Stimulated activated CD4-positive, alpha-beta T cell treated with anti-CD3 and anti-CD28 coated beads, Interleukin-2, amount 100 ng/mL, for 48 hours (primary cell): Measurements from ENCODE around the gene NKG7.

Experiments
- DNase-seq, 2 donors: peaks; one replicate each; pipeline ENCODE4 v3.0.0-alpha.2; 2020

The NKG7 gene

DNA sequence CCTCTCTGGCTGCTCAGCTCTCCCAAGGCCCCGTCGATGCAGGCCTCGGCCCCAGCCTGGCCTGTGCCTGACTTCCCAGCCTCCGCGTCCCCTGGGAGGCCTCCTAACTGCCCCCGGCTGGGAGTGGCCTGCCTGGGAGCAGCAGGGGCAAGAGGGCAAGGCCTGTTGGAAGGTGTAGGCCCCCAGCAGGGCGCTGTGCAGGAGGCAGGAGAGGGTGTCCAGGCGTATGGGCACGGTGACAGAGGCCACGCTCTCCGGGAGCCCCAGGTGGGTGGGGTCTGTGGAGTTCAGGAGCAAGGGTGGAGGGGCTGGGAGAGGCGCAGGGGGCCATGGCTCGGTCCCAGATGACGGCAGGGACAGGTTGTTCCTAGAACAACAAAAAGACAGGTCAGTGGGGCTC lies 16.7 kb upstream of the NKG7 start:
- DNase-seq: no peak

GRCh38 chr19:51387924-51388389 lies 15.5 kb upstream of the NKG7 start, which contains the start of gene LIM2:
LIM2 (minus strand) TSS chr19:51387974; CDS start chr19:51387443, 531 bp downstream.
- DNase-seq: no peak

- no peak for DNase-seq
These were observed 14.5 kb upstream of the NKG7 start for GRCh38 chr19:51386882-51387520.

DNA sequence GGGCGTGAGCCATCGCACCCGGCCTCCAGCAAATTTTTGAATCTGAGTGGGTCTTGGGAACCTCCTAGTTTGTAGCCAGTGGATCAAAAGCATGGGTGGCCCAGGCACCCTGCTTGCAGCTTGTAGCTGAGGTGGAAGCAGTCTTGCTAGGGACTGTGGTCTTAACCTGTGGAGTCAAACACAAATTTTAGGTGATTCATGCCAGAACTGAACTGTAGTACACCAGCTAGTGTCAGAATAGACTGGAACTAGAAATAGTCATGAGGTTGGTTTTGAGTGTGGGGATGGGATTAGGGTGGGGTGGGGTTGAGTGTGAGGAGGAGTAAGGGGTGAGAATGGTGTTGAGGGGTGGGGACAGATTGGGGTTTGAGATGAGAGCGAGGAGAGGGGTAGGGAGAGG lies 9.6 kb upstream of the NKG7 start:
- no peak for DNase-seq

GRCh38 chr19:51380379-51380778 lies 7.9 kb upstream of the NKG7 start:
- no peak for DNase-seq

GRCh38 chr19:51377422-51377821 lies 5.0 kb upstream of the NKG7 start:
- no peak for DNase-seq

- DNase-seq: no peak
These were observed 3.2 kb upstream of the NKG7 start for GRCh38 chr19:51375504-51376221.

GRCh38 chr19:51372021-51372648 lies 319 bp downstream of the NKG7 start:
- DNase-seq: no peak

- DNase-seq: no peak
These were observed 1.2 kb downstream of the NKG7 start for GRCh38 chr19:51371186-51371690.

DNA sequence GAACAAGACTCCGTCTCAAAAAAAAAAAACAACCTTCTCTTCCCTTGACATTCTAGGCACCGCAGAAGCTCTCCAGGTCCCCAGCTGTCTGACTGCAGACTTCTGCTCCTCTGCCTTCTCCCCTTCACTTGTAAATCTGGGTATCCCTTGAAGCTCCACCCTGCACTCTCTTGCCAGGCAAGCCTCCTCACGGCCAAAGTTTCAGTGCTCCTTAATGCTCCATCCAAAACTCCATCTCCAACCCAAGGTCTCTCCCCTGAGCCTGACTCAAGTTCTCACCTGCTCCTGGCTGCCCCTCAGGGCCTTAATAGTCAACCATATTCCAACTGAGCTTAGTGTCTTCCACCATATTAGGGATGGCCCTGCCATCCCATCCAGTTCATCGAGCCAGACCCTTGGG lies 2.2 kb downstream of the NKG7 start:
- no peak for DNase-seq

DNA sequence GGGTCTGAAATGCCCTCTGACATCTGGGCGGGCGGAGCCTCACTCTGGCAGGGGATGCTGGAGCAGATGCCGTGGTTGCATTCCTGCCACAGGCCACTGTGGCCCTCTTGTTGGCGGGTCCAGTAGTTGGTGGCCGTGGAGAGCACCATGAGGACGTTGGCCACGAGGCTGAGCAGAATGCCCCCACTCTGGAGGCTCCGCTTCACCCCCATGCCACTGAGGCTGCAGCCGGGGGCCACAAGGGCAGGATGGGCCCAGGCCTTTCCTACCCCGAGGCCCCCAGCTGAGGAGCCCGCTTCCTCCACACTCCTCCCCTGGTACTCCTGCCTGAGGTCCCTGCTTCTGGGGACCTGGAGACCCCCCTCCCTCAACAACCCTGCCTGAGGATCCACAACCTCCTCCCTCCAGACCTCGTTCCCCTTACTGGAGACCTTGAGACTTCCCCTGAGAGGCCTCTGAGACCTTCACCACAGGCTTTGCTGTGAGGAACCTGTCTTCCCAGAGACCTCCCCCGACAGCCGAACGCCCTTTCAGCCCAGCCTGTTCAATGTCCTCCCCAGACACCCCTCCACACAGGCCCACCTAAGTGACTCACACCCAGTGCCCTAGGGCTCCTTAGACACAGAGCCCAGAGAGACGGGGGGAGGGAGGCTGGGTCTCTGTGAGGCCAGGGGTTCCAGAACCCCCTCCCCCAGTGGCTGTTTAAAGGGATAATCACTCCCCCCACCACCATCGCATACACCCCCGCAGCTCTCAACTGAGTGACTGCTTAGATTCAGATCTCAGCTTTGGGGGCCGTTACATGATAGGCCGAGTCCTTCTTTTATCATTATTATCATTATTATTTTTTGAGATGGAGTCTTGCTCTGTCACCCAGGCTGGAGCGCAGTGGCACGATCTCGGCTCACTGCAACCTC lies 3.8 kb downstream of the NKG7 start, which contains the start of gene CLDND2:
TSS of gene CLDND2 (minus strand) at position 638 of the 917 bp plus-strand sequence. CDS start at position 212, 426 bp downstream.
- no peak for DNase-seq

DNA sequence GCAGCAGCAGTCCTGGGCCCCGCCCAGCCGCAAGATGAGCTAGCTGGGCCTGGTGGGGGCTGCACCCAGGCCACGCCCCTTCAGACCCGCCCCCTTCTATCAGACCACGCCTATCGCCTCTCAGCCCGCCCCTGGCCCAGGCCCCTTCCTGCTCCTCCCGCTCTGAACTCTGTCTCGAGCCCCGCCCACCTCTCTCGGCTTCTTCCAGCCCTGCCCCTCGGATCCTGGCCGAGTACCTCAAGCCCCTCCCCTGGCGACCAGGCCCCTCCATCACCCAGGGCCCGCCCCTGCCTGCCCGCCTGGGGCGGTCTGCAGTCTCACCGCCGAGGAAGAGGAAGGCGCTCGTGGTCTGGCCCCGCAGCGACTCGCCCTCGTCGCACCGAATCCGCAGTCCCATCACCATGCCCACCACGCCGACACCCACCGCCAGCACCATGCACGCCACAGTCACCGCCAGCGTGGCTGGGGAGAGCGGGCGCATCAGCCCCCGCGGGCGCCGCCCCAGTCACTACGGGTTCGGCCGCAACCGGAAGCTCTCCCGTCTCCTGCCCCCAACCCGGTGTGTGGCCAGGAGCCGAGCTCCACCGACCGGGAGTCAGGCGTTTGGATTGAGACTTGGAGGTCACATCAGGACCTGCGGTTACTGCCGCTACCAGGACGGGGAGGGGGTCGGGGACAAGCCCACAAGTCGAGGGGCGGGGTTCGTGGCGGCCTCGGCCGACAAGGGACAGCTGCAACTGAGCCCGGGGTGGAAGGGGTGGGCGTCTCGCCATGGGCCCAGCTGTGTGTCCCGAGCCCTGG lies 4.7 kb downstream of the NKG7 start:
- peak; percentile 99 for DNase-seq

- DNase-seq: no peak
These were observed 5.2 kb downstream of the NKG7 start for GRCh38 chr19:51367255-51367564.

GRCh38 chr19:51366389-51367254 lies 5.8 kb downstream of the NKG7 start:
- peak; percentile 88 to 93 for DNase-seq

DNA sequence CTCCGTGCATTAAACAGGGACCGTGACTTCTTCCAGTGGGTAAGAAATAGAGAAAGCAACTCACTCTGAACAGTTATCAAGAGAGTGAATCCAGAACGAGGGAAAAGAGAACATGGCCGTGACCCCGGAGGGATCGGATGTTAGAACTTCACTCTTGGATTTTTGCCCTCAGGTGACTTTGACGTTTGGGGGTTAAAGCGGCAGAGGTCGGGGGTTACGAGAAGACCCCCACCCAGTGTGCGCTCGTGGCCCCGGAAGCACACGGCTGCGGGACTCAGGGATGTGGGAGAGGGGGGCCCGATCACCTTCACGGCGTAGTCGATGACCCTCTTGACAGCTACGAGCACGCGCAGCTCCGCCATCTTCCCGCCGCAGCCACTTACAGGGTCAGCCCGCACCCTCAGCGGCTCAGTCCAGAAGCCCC lies 6.5 kb downstream of the NKG7 start, which contains the start of gene ETFB:
TSS of gene ETFB (minus strand) at position 424 of the 424 bp plus-strand sequence. CDS start at position 362, 62 bp downstream.
- no peak for DNase-seq

DNA sequence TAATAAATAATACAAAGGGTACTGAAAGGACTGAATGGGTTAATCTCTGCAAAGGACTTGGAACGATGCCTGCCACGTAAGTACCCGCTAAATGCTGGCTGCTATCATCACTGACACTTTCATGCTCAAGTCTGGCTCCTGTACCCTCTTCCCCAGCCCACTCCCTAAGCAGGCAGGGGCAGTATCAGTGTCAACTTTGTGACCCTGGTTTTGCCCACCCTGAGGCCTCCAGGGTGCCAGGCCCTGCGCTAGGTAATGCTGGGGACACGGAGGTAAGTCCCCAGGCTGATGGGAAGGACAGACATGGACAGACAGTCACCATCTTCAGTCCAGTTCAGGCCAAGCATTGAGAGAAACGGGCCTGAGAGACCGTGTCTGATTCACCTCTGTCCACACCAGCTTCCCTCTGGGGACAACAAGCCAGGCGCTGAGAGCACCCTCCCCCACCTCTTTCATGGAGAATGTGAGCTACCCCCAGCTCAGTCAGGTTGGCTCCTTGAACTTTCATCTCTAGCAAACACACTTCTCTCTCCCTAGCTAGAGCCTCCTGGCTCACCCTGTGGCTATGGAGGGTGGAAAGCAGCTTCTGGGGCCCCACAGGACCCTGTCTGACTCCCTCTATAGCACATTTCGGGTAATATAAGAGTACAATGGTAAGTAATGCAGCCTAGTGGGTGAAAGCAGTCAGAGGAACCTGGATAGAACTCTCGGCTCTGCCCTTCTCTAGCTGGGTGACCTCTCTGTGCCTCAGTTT lies 7.1 kb downstream of the NKG7 start:
- no peak for DNase-seq

- no peak for DNase-seq
These were observed 8.0 kb downstream of the NKG7 start for GRCh38 chr19:51364200-51365106.

DNA sequence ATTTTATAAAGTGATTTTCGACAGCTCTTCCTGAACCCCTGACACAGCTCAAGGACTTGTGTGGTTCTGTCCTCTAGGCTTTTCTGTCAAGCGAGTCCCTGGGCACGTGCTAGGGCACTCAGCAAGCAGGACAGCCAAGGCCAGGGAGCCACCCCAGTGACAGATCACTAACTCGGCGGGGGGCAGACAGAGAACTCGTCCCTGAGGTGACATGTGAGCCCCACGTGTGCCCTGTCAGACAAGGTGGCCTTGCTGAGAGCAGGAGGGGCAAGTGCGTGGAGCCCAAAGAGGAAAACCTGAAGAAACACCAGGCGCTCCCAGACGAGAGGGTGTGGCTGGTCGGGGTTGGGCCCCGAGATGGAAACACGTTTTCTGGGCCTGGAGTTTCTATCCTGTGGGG lies 11.2 kb downstream of the NKG7 start:
- no peak for DNase-seq

DNA sequence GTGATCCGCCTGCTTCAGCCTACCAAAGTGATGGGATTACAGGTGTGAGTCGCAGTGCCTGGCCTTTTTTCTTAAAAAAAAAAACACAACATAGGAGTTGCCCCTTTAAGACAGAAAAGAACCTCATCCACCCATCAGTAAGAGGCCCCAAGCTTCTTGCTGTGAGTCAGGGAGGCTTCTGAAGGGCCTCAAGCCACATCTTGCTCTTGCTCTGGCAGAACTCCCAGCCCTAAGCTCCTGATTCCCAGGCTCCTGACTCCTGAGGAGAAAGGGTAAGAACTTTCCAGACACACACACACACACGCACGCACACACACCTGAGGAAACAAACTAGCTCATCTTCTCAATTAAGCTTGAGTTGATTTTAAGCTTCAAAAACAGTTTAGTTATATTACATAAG lies 13.2 kb downstream of the NKG7 start:
- DNase-seq: no peak
